Esophagus muscularis mucosa (tissue), 3 donors: ENCODE data around the gene GPM6B.

Source experiments
- POLR2A ChIP-seq: fragments of 450-650 bp; IDR thresholded peaks from one replicate; pipeline ENCODE4 v1.6.1; 2017; ENCODE audit warnings: antibody characterized with exemption, moderate library complexity, mild to moderate bottlenecking, low read depth
- POLR2AphosphoS5 ChIP-seq, 2 donors: sonication (generic); formaldehyde crosslinking; IDR thresholded peaks; one replicate each; pipeline ENCODE4 v1.6.1; 2017; ENCODE audit warnings: antibody characterized with exemption in 2 of 2
- TF ChIP-seq, protein P1 (sequence below), 3 experiments: fragments of 200-600 bp in 2 of 3; fragments of 450-650 bp in 1 of 3; sonication (generic) in 2 of 3; IDR thresholded peaks; one replicate each; pipeline ENCODE4 v1.5.1; 2017 to 2019; ENCODE audit warnings: antibody characterized with exemption in 3 of 3, mild to moderate bottlenecking in 2 of 3, moderate library complexity in 1 of 3

DNA sequence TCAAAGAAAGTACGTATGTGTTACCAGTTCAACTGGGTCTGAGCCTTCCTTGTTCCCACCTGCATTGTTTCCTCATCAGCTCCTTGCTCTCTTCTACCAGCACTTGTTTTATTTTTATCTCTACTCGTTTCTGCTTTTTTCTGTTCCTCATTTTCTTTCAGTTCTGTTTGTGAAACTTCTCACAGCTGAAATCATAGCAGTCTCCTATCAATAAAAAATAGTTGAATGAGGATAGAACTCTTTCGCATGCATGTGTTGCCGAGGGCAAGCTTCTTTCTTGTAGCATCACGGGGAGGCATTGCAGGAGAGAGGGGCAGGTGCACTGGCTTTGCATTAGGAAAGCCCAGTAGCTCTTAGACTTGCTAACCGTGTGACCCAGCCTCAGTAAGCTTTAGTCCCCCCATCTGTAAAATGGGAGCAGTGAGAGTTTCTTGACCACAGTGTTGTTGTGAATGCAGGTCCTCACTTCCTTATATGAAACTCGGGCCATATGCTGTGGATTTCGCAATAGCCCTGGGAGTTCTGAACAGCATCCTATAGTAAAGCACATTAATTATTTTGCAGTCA lies 57.7 kb downstream of the GPM6B start:
- TF ChIP-seq, protein P1, sequence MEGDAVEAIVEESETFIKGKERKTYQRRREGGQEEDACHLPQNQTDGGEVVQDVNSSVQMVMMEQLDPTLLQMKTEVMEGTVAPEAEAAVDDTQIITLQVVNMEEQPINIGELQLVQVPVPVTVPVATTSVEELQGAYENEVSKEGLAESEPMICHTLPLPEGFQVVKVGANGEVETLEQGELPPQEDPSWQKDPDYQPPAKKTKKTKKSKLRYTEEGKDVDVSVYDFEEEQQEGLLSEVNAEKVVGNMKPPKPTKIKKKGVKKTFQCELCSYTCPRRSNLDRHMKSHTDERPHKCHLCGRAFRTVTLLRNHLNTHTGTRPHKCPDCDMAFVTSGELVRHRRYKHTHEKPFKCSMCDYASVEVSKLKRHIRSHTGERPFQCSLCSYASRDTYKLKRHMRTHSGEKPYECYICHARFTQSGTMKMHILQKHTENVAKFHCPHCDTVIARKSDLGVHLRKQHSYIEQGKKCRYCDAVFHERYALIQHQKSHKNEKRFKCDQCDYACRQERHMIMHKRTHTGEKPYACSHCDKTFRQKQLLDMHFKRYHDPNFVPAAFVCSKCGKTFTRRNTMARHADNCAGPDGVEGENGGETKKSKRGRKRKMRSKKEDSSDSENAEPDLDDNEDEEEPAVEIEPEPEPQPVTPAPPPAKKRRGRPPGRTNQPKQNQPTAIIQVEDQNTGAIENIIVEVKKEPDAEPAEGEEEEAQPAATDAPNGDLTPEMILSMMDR (IDR thresholded peaks at IDR 0.05): no peak
- TF ChIP-seq POLR2A (no peak), POLR2AphosphoS5 (IDR thresholded peaks at IDR 0.05) (no peak)
